ENCODE data around the gene WNT16.

GRCh38 chr7:121334376-121334775 is 5.6 kb downstream of the WNT16 start:
- TF ChIP-seq CTCF (IDR thresholded peaks at IDR 0.05; ENCODE audit: borderline replicate concordance, extremely low read depth, low read length, poor library complexity, severe bottlenecking) (no peak), EZH2 (IDR thresholded peaks at IDR 0.05; ENCODE audit: borderline replicate concordance, low read depth, low read length, severe bottlenecking) (no peak)

All from DND-41 (cell line).